GM12801 (cell line): Measurements from ENCODE around the gene NCOA7.

Source experiments
- CTCF ChIP-seq: IDR thresholded peaks from one replicate; pipeline ENCODE4 v1.5.1; 2011; ENCODE audit warnings: control low read depth; ENCODE audit not compliant: insufficient read length; ENCODE audit errors: extremely low read depth

Gene NCOA7

GRCh38 chr6:125750692-125751333, 39.9 kb upstream of the NCOA7 start:
- no peak for TF ChIP-seq CTCF

DNA sequence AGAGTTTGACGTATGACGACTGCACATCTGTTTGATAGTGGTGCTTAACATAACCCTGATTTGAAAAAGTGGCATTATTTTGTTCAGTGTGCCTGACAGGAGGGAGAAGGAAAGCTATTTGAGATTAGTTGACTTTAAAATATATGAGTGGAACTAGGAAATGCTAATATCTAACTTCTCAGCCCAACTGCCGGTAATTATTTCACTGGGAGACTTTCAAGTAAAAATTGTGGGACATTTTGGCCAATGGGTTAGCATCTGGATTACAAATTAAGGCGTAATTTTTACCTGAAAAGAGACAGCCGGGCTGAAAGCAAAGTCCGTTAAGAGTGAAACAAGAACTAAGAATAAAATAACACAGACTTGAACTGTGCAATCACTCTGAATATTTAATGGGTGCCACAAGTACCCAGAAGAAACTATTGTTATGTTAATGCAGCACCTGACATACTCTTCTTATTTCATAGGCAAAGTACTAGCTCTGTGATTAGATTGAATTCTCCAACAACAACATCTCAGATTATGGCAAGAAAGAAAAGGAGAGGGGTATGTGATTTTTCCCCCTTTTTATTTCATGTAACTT, 39.3 kb upstream of the NCOA7 start:
- TF ChIP-seq CTCF: no peak

DNA sequence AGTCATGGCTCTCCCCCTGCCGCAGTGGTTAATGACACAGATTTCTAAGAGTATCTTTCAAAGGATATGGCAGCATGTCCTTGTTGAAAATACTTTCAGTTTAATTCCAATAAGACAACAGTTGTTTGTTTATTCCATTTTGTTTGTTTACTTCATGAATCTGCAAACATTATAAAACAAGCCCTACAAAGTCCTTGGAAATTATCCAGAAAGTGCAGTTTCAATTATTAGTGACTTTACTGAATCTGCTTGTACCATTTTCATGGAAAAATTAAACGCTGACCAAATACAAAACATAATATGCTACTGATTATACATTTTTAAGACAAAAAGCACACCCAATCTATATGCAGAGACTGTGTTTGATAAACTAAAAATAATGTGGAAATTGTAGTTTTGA, 38.0 kb upstream of the NCOA7 start:
- TF ChIP-seq CTCF: no peak

DNA sequence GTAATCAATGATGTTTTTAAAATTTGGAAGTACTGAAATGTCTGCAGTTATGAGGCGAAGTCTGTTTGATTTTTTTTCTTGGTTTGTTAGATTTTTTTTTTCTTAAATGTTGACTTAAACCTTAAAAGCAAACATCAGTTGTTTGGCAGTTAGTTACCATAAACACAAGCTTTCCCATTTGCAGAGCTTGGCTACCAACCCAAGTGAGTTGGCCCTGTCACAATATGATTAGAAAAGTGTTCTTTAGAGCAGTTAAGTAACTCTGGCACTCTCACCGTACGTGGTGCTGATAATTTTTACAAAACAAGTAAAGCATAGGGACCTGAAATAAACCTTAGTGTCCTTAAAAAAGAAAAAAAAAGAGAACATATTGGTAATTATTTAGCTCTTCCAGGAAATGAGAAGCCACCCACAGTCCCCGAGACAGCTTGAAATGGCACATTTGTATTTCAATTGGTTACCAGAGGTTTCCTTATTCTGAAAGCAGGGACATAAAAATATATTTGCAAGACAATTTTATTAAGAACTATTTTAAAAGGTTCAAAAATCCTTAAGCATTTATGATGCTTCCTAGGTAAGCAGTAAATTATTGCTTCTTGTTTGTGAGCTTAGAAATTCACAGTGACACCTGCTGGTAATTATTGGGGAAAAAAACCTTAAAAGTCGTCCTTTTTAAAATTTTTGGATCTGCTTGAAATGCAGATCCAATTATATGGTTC, 37.4 kb upstream of the NCOA7 start:
- TF ChIP-seq CTCF: no peak

- no peak for TF ChIP-seq CTCF
Observed at GRCh38 chr6:125753937-125754259, 36.9 kb upstream of the NCOA7 start.

DNA sequence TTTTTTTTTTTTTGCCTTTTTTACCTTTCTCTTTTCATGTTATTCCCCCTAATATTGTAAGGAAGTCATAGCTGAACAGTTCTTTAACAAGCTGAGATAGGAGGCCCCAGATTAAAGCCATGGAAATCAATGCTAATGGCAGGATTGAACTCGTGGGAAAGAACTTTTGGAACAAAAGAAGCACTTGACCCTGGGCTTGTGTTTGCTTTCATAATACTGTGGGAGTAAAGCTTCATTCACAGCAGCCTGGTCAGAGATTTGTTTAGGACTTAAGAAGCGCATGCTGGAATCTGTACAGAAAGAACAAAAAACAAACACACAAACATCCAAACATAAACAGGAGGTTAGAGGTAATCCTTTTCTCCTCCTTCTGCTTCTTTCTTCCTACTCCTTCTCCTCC, 36.2 kb upstream of the NCOA7 start:
- no peak for TF ChIP-seq CTCF

DNA sequence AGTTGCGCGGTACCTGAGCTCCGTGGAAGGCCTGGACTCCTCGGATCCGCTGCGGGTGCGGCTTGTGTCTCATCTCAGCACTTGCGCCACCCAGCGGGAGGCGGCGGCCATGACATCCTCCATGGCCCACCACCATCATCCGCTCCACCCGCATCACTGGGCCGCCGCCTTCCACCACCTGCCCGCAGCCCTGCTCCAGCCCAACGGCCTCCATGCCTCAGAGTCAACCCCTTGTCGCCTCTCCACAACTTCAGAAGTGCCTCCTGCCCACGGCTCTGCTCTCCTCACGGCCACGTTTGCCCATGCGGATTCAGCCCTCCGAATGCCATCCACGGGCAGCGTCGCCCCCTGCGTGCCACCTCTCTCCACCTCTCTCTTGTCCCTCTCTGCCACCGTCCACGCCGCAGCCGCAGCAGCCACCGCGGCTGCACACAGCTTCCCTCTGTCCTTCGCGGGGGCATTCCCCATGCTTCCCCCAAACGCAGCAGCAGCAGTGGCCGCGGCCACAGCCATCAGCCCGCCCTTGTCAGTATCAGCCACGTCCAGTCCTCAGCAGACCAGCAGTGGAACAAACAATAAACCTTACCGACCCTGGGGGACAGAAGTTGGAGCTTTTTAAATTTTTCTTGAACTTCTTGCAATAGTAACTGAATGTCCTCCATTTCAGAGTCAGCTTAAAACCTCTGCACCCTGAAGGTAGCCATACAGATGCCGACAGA, 31.4 kb upstream of the NCOA7 start:
- TF ChIP-seq CTCF: no peak
